Inflammatory macrophage treated with lipopolysaccharide for 4 hours (primary cell): ENCODE measurements around the gene ZACN.
"Not testable (repeated sequence)": the region's sequence is repeated elsewhere in the genome, so short reads cannot be mapped to it uniquely, and the experiment has no call there.

ENCODE experiments used
- DNase-seq: peaks from one replicate; pipeline ENCODE4 v3.0.0-alpha.2; 2020

Gene ZACN

GRCh38 chr17:76054112-76054476 lies 24.9 kb upstream of the ZACN start:
- peak; percentile 29 for DNase-seq

GRCh38 chr17:76056882-76057281 lies 22.1 kb upstream of the ZACN start:
- DNase-seq: no peak

GRCh38 chr17:76058264-76058663 lies 20.7 kb upstream of the ZACN start:
- DNase-seq: not testable (repeated sequence)

- DNase-seq: no peak
These were observed 15.0 kb upstream of the ZACN start for GRCh38 chr17:76063875-76064546.

- no peak for DNase-seq
These were observed 13.2 kb upstream of the ZACN start for GRCh38 chr17:76065775-76066174.

- no peak for DNase-seq
These were observed 7.3 kb upstream of the ZACN start for GRCh38 chr17:76071531-76072147.

- peak; percentile 94 for DNase-seq
These were observed 6.7 kb upstream of the ZACN start, which contains the start of gene SRP68 for GRCh38 chr17:76072148-76072858. Gene SRP68 (minus strand): TSS chr17:76072517. CDS start chr17:76072491, 26 bp downstream.

- DNase-seq: no peak
These were observed 4.3 kb upstream of the ZACN start, which contains the start of gene GALR2 for GRCh38 chr17:76074390-76075363. Gene GALR2 (plus strand): TSS chr17:76074781. CDS start chr17:76074884, 103 bp downstream.

GRCh38 chr17:76075364-76076145 lies 3.4 kb upstream of the ZACN start:
- peak; percentile 21 for DNase-seq

GRCh38 chr17:76076146-76076764 lies 2.7 kb upstream of the ZACN start:
- no peak for DNase-seq

GRCh38 chr17:76076765-76077583 lies 2.0 kb upstream of the ZACN start:
- no peak for DNase-seq

- DNase-seq: no peak
These were observed 1.3 kb upstream of the ZACN start for GRCh38 chr17:76077584-76078110.

- DNase-seq: not testable (repeated sequence)
These were observed 612 bp upstream of the ZACN start for GRCh38 chr17:76078370-76078769.

GRCh38 chr17:76079535-76079955 lies 563 bp downstream of the ZACN start:
- no peak for DNase-seq

- DNase-seq: no peak
These were observed 1.2 kb downstream of the ZACN start for GRCh38 chr17:76079956-76080767.

GRCh38 chr17:76080768-76081287 lies 1.8 kb downstream of the ZACN start:
- DNase-seq: no peak

- DNase-seq: no peak
These were observed 2.6 kb downstream of the ZACN start for GRCh38 chr17:76081295-76082210.
